ENCODE data around the gene RAB6A. TPM values are rescaled to one million over a fixed set of nuclear protein-coding genes. Genes with fewer than 3 reads are reported as not detected.
A peak's percentile ranks its signal among the peaks of the same experiment; 100 is the strongest.

Gene RAB6A
- total and polyA plus RNA-seq, 2 of the 8 experiments (the other 6 are each of a cell fraction or from before 2014, with no cell fraction given), result 24.4 to 88.6 TPM

GRCh38 chr11:73746701-73747100 lies 14.2 kb downstream of the RAB6A start:
- Histone ChIP-seq H3K4ac (replicated peaks; ENCODE audit: insufficient read length, low read depth, low read length) (no peak overlapping the region), H3K14ac (ENCODE audit: insufficient read length) (no peak overlapping the region), H3K9ac (replicated peaks in 1 of 4; ENCODE audit: extremely low read depth in 1 of 4, low read depth in 3 of 4, low read length in 3 of 4) (no peak overlapping the region), H2BK120ac (replicated peaks; ENCODE audit: low read depth, low read length) (no peak overlapping the region), H3K56ac (replicated peaks; ENCODE audit: insufficient read length, low read depth, low read length) (no peak overlapping the region), H2AFZ (ENCODE audit: low read length) (no peak overlapping the region), H3K4me3 (ENCODE audit: extremely low read depth in 1 of 4, insufficient read depth in 2 of 4, low read depth in 3 of 4, low read length in 4 of 4) (no peak overlapping the region), H2AK5ac (ENCODE audit: low read depth, low read length) (no peak overlapping the region), H3K79me2 (ENCODE audit: control insufficient read depth in 1 of 2, insufficient read depth in 2 of 2, low read length in 2 of 2) (peaks cover 22 to 90% of the 10 kb centered on the region in 2 experiments), H4K5ac (ENCODE audit: insufficient read length, low read depth, low read length) (no peak overlapping the region), H3K4me1 (replicated peaks in 1 of 4; ENCODE audit: control insufficient read depth in 3 of 4, insufficient read depth in 4 of 4, low read length in 3 of 4) (no peaks in the 10 kb centered on the region), H2BK12ac (ENCODE audit: low read depth, low read length) (no peak overlapping the region), H3K18ac (ENCODE audit: extremely low read depth, low read length) (no peak overlapping the region), H3K9me3 (ENCODE audit: insufficient read depth in 2 of 2, low read depth in 1 of 2, low read length in 1 of 2) (no peaks in the 10 kb centered on the region), H3K79me1 (ENCODE audit: low read depth, low read length) (peaks cover 32% of the 10 kb centered on the region), H3K4me2 (ENCODE audit: insufficient read depth in 1 of 2, low read depth in 2 of 2, low read length in 2 of 2) (no peak overlapping the region), H4K8ac (ENCODE audit: extremely low read depth, insufficient read depth, low read length) (peak overlapping the region; percentile 81; the same call in 1 of the 2 replicates), H4K91ac (replicated peaks; ENCODE audit: insufficient read length, low read length) (no peak overlapping the region), H4K20me1 (replicated peaks in 1 of 2; ENCODE audit: control insufficient read depth in 1 of 2, insufficient read depth in 2 of 2, low read length in 2 of 2) (peaks cover 5 to 16% of the 10 kb centered on the region in 2 experiments), H2BK5ac (ENCODE audit: low read depth, low read length) (no peak overlapping the region), H3K23ac (ENCODE audit: insufficient read length) (no peak overlapping the region), H3K23me2 (ENCODE audit: low read depth, low read length) (no peaks in the 10 kb centered on the region), H3K36me3 (ENCODE audit: control insufficient read depth in 2 of 4, insufficient read depth in 4 of 4, low read length in 3 of 4) (no peaks in the 10 kb centered on the region), H2BK15ac (ENCODE audit: low read length) (no peak overlapping the region), H2BK20ac (ENCODE audit: low read length) (no peak overlapping the region), H3K27ac (ENCODE audit: low read depth, low read length) (no peak overlapping the region), H3K27me3 (replicated peaks in 1 of 4; ENCODE audit: control insufficient read depth in 3 of 4, extremely low read depth in 1 of 4, insufficient read depth in 3 of 4, low read length in 3 of 4) (no peaks in the 10 kb centered on the region)
- no peak for FAIRE-seq
- POLR2A ChIA-PET (ENCODE audit: partially characterized antibody), result interaction anchor here (0.6 to 1.8 kb wide), 4 partner anchors 9 to 488 kb away, joined by 3 to 4 read pairs (median 3); no protein-coding TSS in a partner anchor
- CTCF ChIA-PET (ENCODE audit: partially characterized antibody), result interaction anchor here (0.6 to 2.2 kb wide), 6 partner anchors 17 to 598 kb away, joined by 3 to 8 read pairs (median 3); no protein-coding TSS in a partner anchor
- no peak for DNase-seq (ENCODE audit: low read depth in 1 of 2, low spot score in 2 of 2)
- no peak for TF ChIP-seq NRF1 (IDR thresholded peaks at IDR 0.05; ENCODE audit: low read depth, low read length)
- no peak for TF ChIP-seq CBX8 (IDR thresholded peaks at IDR 0.05; ENCODE audit: borderline replicate concordance, low read depth, low read length)
- no peak for TF ChIP-seq PHF8 (conservative IDR thresholded peaks at IDR 0.05; ENCODE audit: low read depth, low read length)
- no peak for TF ChIP-seq SUZ12 (IDR thresholded peaks at IDR 0.05; ENCODE audit: low read length)
- no peak for TF ChIP-seq KDM4A (IDR thresholded peaks at IDR 0.05; ENCODE audit: low read depth, low read length, severe bottlenecking)
- TF ChIP-seq EGR1 (IDR thresholded peaks at IDR 0.05; ENCODE audit: borderline replicate concordance, low read depth, low read length), result no peak
- no peak for TF ChIP-seq EP300 (IDR thresholded peaks at IDR 0.05; ENCODE audit: borderline replicate concordance in 1 of 2, low read depth in 2 of 2, low read length in 2 of 2)
- 94% methylated on average over 13 of the region's 13 CpGs; no CpG with 5 or more reads in 1 of the 2 experiments for WGBS, 2 experiments (ENCODE audit: extremely low coverage in 1 of 2, insufficient coverage in 1 of 2, insufficient read length in 1 of 2, insufficient replicate concordance in 2 of 2, low coverage in 1 of 2, low lambda C conversion rate in 2 of 2, missing lambda C conversion rate in 1 of 2)

All from H1 (cell line).